ENCODE results near the gene APMAP. TPM values are rescaled to one million over a fixed set of nuclear protein-coding genes. Genes with fewer than 3 reads are reported as not detected.

APMAP gene
- total and polyA plus RNA-seq, 2 of the 13 experiments (the other 11 are each of a cell fraction or from before 2014, with no cell fraction given) = 168 to 214 TPM

DNA sequence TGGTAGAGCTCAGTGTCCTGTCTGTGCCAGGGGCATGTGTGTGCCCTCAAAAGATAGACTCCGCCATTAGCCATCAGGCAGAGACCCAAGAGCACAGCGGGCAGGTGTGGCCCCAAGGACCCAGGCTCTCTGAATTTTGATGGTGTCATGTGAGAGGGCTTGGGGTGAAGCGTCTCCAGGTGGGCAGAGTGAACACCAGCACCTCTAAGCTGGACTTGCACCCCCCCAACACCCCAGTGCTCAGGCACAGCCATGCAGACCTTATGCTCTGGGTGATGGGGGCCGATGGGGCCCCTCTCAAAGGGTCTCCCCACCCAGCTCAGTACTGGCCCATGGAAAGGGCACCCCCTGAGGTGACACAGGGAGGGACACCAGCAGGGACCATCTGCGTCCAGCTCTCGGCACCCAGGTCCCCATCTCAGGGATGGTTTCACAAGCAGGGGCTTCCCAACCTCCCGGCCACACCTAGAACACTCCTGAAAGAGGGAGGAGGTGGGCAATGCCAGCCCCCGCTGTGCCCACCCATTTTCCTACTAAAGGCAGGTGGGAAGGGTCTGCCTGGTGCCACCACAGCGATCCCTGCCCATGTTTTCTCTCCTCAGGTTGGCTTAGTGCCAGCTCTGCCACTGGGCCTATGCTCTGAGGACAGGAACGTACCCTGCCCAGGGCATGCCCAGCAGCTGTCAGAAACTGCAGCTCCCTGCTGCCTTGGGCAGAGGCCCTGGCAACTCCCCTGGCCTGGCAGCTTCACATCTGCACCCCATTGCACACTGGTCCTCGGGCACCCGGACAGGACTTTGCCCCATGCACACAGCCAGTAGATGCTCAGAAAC lies 40.0 kb downstream of the APMAP start (continued):
- TF ChIP-seq LCORL (IDR thresholded peaks at IDR 0.05) (peak; percentile 70), LCORL (CRISPR knock-in tag; IDR thresholded peaks at IDR 0.05) (no peak), CBX1 (IDR thresholded peaks at IDR 0.05; ENCODE audit: low read depth) (no peak), ETV6 (CRISPR knock-in tag; conservative IDR thresholded peaks at IDR 0.05) (no peak), AHR (CRISPR knock-in tag; IDR thresholded peaks at IDR 0.05) (no peak), ZNF687 (CRISPR knock-in tag; IDR thresholded peaks at IDR 0.05) (peak; percentile 33; the same call in 1 of the 2 replicates), MAFG (CRISPR knock-in tag; IDR thresholded peaks at IDR 0.05) (no peak), JUNB (CRISPR knock-in tag; IDR thresholded peaks at IDR 0.05; ENCODE audit: borderline replicate concordance) (no peak), ZNF83 (CRISPR knock-in tag; IDR thresholded peaks at IDR 0.05; ENCODE audit: borderline replicate concordance) (no peak), HMG20A (CRISPR knock-in tag; IDR thresholded peaks at IDR 0.05; ENCODE audit: borderline replicate concordance) (no peak), HNRNPL (IDR thresholded peaks at IDR 0.05; ENCODE audit: low read depth, low read length) (peak; percentile 83), ZNF749 (CRISPR knock-in tag; IDR thresholded peaks at IDR 0.05; ENCODE audit: borderline replicate concordance) (no peak), ZNF383 (CRISPR knock-in tag; IDR thresholded peaks at IDR 0.05; ENCODE audit: borderline replicate concordance) (no peak), ZNF530 (CRISPR knock-in tag; IDR thresholded peaks at IDR 0.05; ENCODE audit: low read depth) (no peak), ZBTB44 (CRISPR knock-in tag; IDR thresholded peaks at IDR 0.05) (no peak), ZNF280B (CRISPR knock-in tag; IDR thresholded peaks at IDR 0.05; ENCODE audit: borderline replicate concordance) (no peak), RORA (CRISPR knock-in tag; IDR thresholded peaks at IDR 0.05) (no peak), ZKSCAN1 (IDR thresholded peaks at IDR 0.05; ENCODE audit: low read length) (no peak)
- TF ChIP-seq, protein P1, sequence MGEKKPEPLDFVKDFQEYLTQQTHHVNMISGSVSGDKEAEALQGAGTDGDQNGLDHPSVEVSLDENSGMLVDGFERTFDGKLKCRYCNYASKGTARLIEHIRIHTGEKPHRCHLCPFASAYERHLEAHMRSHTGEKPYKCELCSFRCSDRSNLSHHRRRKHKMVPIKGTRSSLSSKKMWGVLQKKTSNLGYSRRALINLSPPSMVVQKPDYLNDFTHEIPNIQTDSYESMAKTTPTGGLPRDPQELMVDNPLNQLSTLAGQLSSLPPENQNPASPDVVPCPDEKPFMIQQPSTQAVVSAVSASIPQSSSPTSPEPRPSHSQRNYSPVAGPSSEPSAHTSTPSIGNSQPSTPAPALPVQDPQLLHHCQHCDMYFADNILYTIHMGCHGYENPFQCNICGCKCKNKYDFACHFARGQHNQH (CRISPR knock-in tag; IDR thresholded peaks at IDR 0.05) = no peak
- TF ChIP-seq, protein P2, sequence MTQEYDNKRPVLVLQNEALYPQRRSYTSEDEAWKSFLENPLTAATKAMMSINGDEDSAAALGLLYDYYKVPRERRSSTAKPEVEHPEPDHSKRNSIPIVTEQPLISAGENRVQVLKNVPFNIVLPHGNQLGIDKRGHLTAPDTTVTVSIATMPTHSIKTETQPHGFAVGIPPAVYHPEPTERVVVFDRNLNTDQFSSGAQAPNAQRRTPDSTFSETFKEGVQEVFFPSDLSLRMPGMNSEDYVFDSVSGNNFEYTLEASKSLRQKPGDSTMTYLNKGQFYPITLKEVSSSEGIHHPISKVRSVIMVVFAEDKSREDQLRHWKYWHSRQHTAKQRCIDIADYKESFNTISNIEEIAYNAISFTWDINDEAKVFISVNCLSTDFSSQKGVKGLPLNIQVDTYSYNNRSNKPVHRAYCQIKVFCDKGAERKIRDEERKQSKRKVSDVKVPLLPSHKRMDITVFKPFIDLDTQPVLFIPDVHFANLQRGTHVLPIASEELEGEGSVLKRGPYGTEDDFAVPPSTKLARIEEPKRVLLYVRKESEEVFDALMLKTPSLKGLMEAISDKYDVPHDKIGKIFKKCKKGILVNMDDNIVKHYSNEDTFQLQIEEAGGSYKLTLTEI (CRISPR knock-in tag; conservative IDR thresholded peaks at IDR 0.05) = no peak

Data from HepG2 (cell line).